BLaER1 treated with 17β-estradiol and CSF1 and Interleukin-3, amounts not matched to agents 10 nM and 100 nM (cell line): Measurements from ENCODE around the gene OR51D1.

Source experiments
- H3K27ac ChIP-seq, 11 experiments: shearing (Covaris generic); formaldehyde crosslinking; 2 replicates each; pipeline ENCODE4 v1.8.1; 2022
- H3K27me3 ChIP-seq, 11 experiments: shearing (Covaris generic); formaldehyde crosslinking; 2 replicates each; pipeline ENCODE4 v1.8.1; 2022
- H3K36me3 ChIP-seq, 11 experiments: shearing (Covaris generic); formaldehyde crosslinking; 2 replicates each; pipeline ENCODE4 v1.8.1; 2022
- H3K4me1 ChIP-seq, 10 experiments: shearing (Covaris generic); formaldehyde crosslinking; 2 replicates each; pipeline ENCODE4 v1.8.1; 2022
- H3K4me2 ChIP-seq, 11 experiments: shearing (Covaris generic); formaldehyde crosslinking; 2 replicates each; pipeline ENCODE4 v1.8.1; 2022
- H3K4me3 ChIP-seq, 10 experiments: shearing (Covaris generic); formaldehyde crosslinking; 2 replicates each; pipeline ENCODE4 v1.8.1; 2022
- H3K9ac ChIP-seq, 11 experiments: shearing (Covaris generic); formaldehyde crosslinking; 2 replicates each; pipeline ENCODE4 v1.8.1; 2022
- H3K9me3 ChIP-seq, 11 experiments: shearing (Covaris generic); formaldehyde crosslinking; replicated peaks in 1 of 11; 2 replicates each; pipeline ENCODE4 v1.8.1; 2022
- H4K20me1 ChIP-seq, 11 experiments: shearing (Covaris generic); formaldehyde crosslinking; 2 replicates each; pipeline ENCODE4 v1.8.1; 2022
- Cebpa-rat ChIP-seq, 11 experiments: shearing (Covaris generic); IDR thresholded peaks; 2 replicates each; pipeline ENCODE4 v1.8.1; 2022

OR51D1 gene

DNA sequence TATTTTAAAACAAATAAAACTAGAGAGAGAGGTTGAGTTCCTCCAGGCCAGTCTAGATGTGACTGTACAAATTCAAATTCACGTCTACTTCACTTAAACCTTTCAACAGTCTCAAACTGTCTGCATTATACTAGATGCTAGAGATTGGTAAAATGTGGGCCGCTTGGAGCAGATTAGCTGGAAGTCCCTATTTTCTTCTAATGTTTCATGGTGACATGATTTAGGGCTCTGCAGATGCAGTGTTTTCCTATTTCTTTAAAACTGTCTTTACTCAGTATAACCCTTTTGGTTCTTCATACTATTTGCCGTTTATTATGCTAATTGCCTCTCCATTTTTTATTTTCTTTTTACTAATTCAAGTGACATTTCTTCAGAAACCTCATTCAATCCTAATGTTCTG lies 26.9 kb downstream of the OR51D1 start:
- no peak overlapping the region for H3K4me2 ChIP-seq
- no peaks in the 10 kb centered on the region for H3K4me1 ChIP-seq
- no peak overlapping the region for H3K4me3 ChIP-seq
- H3K27ac ChIP-seq, result no peak overlapping the region
- no peaks in the 10 kb centered on the region for H3K27me3 ChIP-seq
- no peaks in the 10 kb centered on the region for H3K36me3 ChIP-seq
- H4K20me1 ChIP-seq, result no peaks in the 10 kb centered on the region
- H3K9ac ChIP-seq, result no peak overlapping the region
- H3K9me3 ChIP-seq, result no peaks in the 10 kb centered on the region
- TF ChIP-seq Cebpa-rat (IDR thresholded peaks at IDR 0.05), result no peak

DNA sequence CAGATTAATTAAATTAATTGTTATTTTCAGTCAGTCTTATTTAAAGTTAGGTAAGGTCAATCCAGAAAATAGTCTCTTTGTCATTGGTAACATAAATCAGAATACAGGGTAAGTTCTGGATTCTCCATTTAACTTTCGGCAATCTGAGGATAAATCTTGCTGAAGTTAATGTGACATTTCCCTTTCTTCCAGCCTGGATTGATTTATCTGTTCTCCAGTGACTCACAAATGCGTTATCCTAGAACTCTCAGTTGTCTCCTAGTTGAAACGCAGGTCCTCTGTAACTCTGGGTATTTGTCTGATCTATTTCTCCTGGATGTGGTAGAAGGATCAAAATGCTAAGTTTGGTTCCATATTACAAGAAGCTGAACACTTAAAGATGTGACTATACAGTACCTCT lies 27.5 kb downstream of the OR51D1 start:
- Histone ChIP-seq H3K27me3 (no peaks in the 10 kb centered on the region), H3K9me3 (no peaks in the 10 kb centered on the region)

DNA sequence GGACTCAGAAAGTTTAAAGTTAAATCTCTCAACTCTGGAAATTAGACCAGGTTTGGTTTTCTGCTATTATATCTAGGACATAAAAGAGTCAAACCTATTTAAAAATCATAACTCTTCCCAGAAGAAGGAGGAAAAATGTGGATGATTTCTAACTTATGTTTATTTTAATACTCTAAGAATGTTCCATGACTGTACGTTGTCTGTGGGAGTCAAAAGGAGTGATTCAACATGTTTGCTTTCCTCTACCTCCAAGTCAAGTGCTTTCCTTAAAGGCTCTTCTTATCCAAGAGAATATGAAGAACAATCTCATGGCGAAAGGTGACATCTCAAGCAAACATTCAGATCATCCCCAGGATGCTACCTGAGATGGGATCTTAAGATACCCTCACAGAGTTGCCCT lies 28.1 kb downstream of the OR51D1 start:
- H3K27ac ChIP-seq, result no peak overlapping the region
- no peak overlapping the region for H3K9ac ChIP-seq
- H3K4me1 ChIP-seq, result no peaks in the 10 kb centered on the region
- no peaks in the 10 kb centered on the region for H4K20me1 ChIP-seq
- H3K4me3 ChIP-seq, result no peak overlapping the region
- no peak for TF ChIP-seq Cebpa-rat (IDR thresholded peaks at IDR 0.05)
- no peaks in the 10 kb centered on the region for H3K9me3 ChIP-seq
- H3K4me2 ChIP-seq, result no peak overlapping the region
- H3K36me3 ChIP-seq, result no peaks in the 10 kb centered on the region
- H3K27me3 ChIP-seq, result no peaks in the 10 kb centered on the region

More for the DNA sequence above, 27.5 kb downstream of the OR51D1 start:
- no peaks in the 10 kb centered on the region for H3K36me3 ChIP-seq
- no peak overlapping the region for H3K4me3 ChIP-seq
- H3K27ac ChIP-seq, result no peak overlapping the region
- H3K4me2 ChIP-seq, result no peak overlapping the region
- no peak for TF ChIP-seq Cebpa-rat (IDR thresholded peaks at IDR 0.05)
- no peaks in the 10 kb centered on the region for H4K20me1 ChIP-seq
- no peak overlapping the region for H3K9ac ChIP-seq
- H3K4me1 ChIP-seq, result no peaks in the 10 kb centered on the region

DNA sequence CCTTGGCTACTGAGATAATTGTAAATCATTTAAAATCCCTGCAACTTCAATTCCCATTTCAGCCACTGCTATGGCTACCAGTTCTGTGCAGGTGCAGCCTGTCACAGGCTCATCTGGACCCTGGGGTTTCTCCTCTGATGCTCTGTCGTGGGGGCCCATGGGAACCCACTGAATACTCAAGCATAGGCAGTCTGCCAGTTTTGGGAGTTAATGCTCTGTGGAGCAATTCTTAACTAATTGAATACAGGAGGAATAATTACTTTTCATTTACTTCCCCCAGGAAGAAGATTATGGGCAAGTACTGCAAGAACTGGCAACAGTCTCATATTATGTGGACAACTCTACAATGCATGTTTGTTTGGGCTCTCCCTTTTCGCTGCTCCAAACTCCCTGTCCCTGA lies 34.5 kb downstream of the OR51D1 start:
- H3K9ac ChIP-seq, result no peak overlapping the region
- no peak overlapping the region for H3K4me3 ChIP-seq
- H3K27ac ChIP-seq, result no peak overlapping the region
- no peaks in the 10 kb centered on the region for H3K4me1 ChIP-seq
- no peak for TF ChIP-seq Cebpa-rat (IDR thresholded peaks at IDR 0.05)
- no peaks in the 10 kb centered on the region for H3K9me3 ChIP-seq
- H3K36me3 ChIP-seq, result no peaks in the 10 kb centered on the region
- H3K4me2 ChIP-seq, result no peak overlapping the region
- no peaks in the 10 kb centered on the region for H4K20me1 ChIP-seq
- no peaks in the 10 kb centered on the region for H3K27me3 ChIP-seq

DNA sequence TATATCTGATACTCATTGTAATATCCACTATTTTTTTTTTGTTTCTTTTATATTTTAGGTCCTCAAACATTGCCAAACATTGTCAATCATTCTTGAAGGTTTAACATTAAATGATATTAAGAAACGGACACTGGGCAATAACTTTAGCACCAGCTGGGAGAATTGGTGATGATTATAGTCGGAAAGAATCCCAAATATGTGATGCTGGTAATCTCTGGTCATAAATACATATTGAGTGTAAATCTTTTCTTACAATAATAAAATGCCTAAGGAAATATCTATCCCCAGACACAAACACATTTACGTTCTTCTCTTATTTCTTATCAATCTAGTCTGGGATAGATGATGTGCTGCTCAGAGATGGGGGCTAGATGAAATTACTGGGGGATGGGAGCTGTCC lies 35.2 kb downstream of the OR51D1 start:
- Histone ChIP-seq H3K9ac (no peak overlapping the region), H3K9me3 (no peaks in the 10 kb centered on the region), H3K4me1 (no peaks in the 10 kb centered on the region), H3K4me3 (no peak overlapping the region), H3K4me2 (no peak overlapping the region), H3K27me3 (no peaks in the 10 kb centered on the region), H3K27ac (no peak overlapping the region), H4K20me1 (no peaks in the 10 kb centered on the region), H3K36me3 (no peaks in the 10 kb centered on the region)
- TF ChIP-seq Cebpa-rat (IDR thresholded peaks at IDR 0.05), result no peak

DNA sequence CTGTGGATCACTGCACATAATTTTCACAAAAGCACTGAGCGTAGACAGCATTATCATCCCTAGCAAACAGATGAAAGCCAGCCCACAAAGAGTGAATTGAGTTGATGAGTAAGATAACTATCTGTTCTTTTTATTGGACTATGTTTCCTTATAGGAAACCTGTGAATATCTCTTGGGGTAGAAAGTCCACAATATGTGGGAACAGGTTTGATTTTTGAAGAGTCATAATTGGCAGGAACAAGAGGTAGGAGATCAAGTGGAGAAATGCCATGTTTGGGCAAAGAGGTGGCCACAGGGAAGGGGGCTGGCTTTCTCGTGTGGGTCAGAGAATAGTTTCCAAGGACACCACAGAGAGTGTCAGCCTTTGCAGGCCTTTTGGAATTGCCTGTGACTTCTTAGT lies 36.5 kb downstream of the OR51D1 start:
- H3K27me3 ChIP-seq, result no peaks in the 10 kb centered on the region
- H3K4me1 ChIP-seq, result no peaks in the 10 kb centered on the region
- no peak overlapping the region for H3K9ac ChIP-seq
- H3K27ac ChIP-seq, result no peak overlapping the region
- H4K20me1 ChIP-seq, result no peaks in the 10 kb centered on the region
- H3K36me3 ChIP-seq, result no peaks in the 10 kb centered on the region
- no peak overlapping the region for H3K4me2 ChIP-seq
- no peaks in the 10 kb centered on the region for H3K9me3 ChIP-seq
- TF ChIP-seq Cebpa-rat (IDR thresholded peaks at IDR 0.05), result no peak
- H3K4me3 ChIP-seq, result no peak overlapping the region

DNA sequence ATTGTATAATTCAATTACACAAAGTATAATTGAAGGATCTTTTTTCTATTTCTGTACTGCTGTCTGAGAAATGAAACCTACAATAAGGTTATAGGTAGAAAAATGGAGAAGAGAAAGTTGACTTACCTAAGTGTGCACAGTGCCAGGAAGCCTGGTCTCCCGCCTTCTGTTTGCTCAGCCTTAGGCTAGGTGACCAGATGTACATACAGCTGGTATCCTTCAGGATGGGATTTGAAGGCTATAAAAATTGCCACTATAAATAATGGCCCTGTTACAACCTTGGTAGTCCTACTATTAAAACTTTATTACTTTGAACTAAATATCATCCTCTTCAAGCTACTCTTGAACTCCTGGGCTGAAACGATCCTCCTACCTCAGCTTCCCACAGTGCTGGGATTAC lies 40.7 kb downstream of the OR51D1 start:
- Histone ChIP-seq H3K4me1 (peaks cover 0 to 12% (median under 1%) of the 10 kb centered on the region in 10 experiments; a peak in 6 of 20 replicates), H3K9me3 (no peaks in the 10 kb centered on the region; a peak in 2 of 22 replicates), H3K27ac (no peak overlapping the region), H4K20me1 (no peaks in the 10 kb centered on the region), H3K9ac (no peak overlapping the region), H3K4me3 (no peak overlapping the region), H3K27me3 (no peaks in the 10 kb centered on the region), H3K4me2 (no peak overlapping the region), H3K36me3 (no peaks in the 10 kb centered on the region)
- TF ChIP-seq Cebpa-rat (IDR thresholded peaks at IDR 0.05), result no peak

DNA sequence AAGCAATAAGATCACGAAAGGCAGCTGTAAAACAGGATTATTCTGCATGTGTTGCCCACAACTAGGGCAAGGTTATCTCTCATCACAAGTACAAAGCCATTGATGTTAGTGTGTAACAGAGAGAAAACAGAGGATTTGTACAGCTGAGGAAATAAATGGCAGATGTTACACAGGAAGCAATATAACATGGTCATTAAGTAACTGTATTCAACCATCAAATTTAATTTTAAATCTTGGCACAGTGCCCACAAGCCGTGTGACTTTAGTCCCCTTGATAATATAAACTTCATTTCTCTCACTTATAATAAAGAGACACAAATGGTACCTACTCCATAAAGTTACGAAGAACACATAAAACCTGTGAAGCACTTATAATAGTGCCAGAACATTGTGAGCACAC lies 43.1 kb downstream of the OR51D1 start:
- TF ChIP-seq Cebpa-rat (IDR thresholded peaks at IDR 0.05), result no peak
- Histone ChIP-seq H4K20me1 (no peaks in the 10 kb centered on the region), H3K36me3 (no peaks in the 10 kb centered on the region), H3K4me3 (no peak overlapping the region), H3K27me3 (no peaks in the 10 kb centered on the region; a peak in 1 of 22 replicates), H3K9ac (no peak overlapping the region), H3K9me3 (no peaks in the 10 kb centered on the region; a peak in 2 of 22 replicates), H3K4me2 (peak overlapping the region in 5 of 11 experiments; percentile 7 to 15 (median 11); a peak in 3 of 22 replicates), H3K27ac (no peak overlapping the region), H3K4me1 (peaks cover 0 to 17% (median 5%) of the 10 kb centered on the region in 10 experiments; a peak in 7 of 20 replicates)

DNA sequence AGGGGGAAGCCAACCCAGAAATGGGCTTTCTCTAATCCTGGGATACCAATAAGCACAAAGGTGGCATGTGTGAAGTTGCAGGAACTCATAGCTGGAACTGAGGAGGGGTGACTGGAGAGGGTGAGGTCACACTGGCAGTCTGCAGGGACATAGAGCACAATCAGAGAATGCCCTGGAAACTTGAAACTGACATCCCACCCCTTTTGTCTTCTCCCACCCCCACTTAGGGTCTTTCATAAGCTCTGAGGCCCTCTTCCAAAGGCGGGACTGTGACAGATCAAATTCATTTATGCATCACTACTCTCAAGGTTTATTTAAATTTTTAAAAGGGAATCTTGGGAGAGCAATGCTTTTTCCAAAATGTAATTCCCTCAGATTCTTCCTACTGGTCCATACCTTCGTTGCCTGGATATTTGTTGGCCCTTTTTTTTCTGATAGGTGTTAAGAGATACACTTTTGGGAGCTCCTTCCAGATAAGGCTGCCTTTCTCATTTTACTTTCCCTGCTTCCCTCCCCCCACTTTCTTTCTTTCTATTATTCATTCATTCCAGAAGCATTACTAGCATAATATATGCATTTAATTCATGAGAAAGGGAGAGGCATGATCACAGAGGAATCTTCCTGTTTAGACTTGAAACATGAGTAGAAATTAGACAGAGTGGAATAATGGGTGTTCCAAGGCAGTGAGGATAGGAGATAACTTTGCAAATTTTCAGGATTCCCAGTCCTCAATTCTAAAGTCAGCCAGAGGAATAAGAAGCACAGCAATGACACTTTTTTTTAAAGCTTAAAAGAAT lies 45.5 kb downstream of the OR51D1 start:
- no peaks in the 10 kb centered on the region for H4K20me1 ChIP-seq
- H3K4me2 ChIP-seq, result peak overlapping the region in 5 of 11 experiments; percentile 10 to 43 (median 23); a peak in 6 of 22 replicates
- no peak for TF ChIP-seq Cebpa-rat (IDR thresholded peaks at IDR 0.05)
- no peaks in the 10 kb centered on the region; a peak in 1 of 22 replicates for H3K27me3 ChIP-seq
- H3K36me3 ChIP-seq, result no peaks in the 10 kb centered on the region
- H3K9ac ChIP-seq, result no peak overlapping the region
- no peak overlapping the region for H3K27ac ChIP-seq
- no peaks in the 10 kb centered on the region; a peak in 2 of 22 replicates for H3K9me3 ChIP-seq
- no peak overlapping the region for H3K4me3 ChIP-seq
- H3K4me1 ChIP-seq, result peaks cover 0 to 17% (median 5%) of the 10 kb centered on the region in 10 experiments; a peak in 7 of 20 replicates
